NCI-H526 (cell line): ENCODE data around the gene GLG1.
"Not testable (repeated sequence)": the region's sequence is repeated elsewhere in the genome, so short reads cannot be mapped to it uniquely, and the experiment has no call there.

Source experiments
- DNase-seq, 2 experiments: peaks; one replicate each; lab custom pipeline; 2025; lab: John Stamatoyannopoulos, UW

GLG1 gene

DNA sequence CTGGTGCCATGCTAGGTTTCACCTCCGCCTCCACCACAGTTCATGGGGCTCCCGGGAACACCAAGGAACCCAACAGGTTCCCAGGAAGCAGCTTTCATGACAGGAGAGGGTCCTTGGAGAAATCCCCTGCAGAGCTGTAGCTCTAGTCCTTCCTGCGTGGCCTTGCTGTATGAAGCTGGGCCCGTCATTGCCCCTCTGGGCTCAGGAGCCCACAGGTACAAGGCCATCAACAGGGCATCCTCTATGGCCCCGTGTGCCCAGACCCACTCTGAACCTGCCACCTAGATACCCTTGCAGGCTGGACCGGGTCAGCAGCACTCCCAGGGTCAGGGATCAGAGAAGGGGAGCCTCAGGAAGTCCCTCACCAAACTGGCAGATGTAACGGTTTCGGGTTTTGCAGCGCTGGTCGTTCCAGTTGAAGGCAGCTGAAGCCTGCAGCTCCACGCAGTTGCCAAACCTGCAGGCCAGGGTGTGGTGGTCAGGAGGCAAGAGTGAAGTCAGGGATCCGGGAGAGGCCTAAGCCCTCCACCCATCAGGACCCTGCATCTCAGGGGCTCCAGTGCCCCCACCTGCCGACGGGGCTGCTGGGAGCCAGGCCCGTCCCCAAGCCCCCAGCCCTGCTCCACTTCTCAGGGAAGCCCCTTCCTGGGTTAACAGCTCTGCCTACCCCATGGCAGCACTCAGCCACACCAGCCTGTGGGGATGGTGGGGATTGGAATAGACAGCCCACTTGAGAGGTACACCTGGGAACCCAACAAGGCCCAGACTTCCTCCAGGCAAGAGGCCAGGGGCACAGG lies 197.5 kb downstream of the GLG1 start:
- DNase-seq, result not testable (repeated sequence)

DNA sequence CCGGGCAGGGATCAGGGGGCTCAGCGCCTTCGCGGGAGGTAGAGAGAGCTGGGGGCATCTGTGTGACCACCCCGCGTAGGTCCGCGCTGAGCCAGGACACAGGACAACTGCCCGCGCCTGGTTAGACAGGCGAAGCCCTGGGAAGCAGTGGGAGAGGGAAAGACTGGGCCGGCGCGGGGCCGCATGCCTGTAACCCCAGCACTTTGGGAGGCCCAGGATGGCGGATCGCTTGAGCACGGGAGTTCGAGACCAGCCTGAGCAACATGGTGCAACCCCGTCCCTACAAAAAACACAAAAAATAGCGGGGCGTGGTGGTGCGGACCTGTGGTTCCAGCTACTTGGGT lies 199.6 kb downstream of the GLG1 start:
- DNase-seq, result not testable (repeated sequence)

DNA sequence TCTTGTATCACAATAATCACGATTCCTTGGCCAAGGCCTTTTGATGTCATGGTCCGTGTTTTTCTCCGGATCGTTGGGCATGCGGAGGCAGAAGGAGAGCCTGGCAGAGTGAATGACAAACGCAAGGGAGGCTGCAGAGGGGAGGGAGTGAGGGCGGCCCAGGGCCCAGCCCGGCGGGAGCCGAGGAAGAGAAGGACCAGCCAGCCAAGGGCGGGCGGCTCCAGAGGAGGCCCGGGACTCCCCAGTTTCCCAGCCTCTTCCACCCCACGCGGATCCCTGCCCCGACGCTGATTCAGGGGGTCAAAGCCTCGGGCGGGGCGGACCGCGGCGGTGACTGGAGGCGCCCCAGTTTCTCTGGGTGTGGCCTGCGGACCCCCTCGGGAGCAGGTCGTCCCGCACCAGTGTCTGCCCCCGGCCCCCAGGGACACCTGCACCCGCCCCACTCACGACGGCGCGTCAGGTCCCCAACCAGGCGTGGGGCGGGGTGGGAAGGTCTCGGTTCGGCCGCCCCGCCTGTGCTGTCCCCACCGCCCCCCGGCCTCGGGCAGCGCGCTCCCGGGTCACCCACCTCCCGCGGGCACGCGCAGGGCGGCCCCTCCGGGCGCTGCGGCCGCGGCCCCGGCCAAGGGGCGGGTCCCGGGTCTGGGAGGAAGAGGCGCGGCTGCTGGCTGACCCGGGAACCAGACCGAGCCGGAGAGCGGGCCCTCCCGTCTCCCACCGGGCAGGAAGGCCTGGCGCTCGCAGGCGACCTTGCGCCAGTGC lies 200.1 kb downstream of the GLG1 start:
- not testable (repeated sequence) for DNase-seq

DNA sequence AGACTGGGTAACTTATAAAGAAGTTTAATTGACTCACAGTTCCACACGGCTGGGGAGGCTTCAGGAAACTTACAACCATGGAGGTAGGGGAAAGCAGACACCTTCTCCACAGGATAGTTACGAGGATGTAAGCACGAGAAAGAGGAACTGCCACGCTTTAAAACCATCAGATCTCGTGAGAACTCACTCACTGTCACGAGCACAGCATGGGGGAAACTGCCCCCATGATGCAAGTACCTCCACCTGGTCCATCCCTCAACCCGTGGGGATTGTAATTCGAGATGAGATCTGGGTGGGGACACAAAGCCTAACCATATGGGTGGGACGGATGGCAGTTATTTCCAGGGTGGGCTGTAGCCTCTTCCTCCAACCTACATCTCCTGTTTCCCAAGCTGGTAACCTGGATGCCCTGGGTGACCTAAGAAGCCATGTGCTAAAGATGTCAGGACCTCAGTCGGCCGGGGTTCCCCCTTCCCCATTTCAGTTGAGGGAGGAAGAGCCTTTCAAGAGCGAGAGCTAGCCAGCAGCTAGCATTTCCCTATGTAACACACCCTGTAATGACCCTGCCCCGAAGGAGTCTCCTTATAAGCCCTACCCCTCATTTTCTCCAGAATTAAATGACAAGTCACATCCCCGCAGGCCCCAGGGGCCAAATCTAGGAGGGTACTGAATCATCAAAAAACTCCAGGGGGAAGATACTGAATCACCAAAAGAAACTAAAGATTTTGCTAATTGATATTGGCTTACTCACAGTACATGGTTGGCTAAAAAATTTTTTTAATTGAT lies 202.6 kb downstream of the GLG1 start:
- DNase-seq, result not testable (repeated sequence)

DNA sequence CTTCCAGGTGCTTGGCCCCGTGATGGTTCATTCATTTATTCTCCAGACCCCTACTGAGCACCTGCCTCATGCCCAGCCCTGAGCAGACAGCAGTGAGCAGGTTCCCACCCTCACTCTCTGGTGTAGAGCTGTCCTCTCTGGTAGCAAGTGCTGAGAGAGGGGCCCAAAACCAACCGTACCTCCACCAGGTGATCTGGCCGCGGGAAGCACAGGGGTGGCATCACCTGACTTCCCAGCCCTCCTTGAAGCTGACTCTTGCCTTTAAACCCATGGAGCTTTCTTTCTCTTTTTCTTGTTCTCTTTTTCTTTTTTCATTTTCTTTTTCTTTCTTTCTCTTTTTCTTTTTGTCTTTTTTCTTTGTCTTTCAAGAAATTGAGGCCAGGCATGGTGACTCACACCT lies 206.7 kb downstream of the GLG1 start:
- not testable (repeated sequence) for DNase-seq

DNA sequence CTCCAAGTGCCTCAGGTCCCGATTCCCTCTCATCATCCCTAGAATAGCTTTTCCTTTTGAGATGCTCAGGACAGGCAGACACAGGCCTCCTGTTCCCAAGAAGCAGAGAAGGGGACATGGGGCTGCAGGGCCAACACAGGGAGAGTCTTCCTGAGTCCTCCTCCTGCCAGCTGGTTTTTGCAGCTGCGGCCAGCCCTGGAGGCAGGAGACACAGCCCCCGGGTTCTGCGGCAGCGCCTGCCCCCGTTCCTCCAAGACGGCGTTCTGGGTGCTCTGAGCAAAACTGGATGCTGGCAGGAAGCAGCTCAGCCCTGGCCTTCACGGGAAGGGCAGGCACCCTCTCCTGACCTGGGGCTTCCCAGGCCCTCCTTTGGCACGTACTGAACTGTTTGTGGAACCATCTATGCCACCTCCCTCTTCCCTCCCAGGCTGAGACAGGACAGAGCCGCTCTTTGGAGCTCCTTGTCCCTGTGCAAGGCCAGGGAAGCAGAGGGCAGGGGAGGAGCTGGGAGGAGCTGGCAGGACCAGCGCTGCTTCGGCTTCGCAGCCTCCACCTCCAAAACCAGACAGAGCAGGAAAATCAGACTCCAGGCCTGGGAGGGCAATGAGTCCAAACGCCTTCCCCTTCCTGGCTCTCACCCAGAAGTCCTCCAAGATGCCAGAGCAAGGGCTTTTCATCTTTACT lies 208.6 kb downstream of the GLG1 start:
- not testable (repeated sequence) for DNase-seq
